LNCaP clone FGC (cell line): ENCODE data around the gene KAT14.
"Not testable (repeated sequence)": the region's sequence is repeated elsewhere in the genome, so short reads cannot be mapped to it uniquely, and the experiment has no call there.

Experiments
- DNase-seq: peaks from one replicate; pipeline ENCODE4 v3.0.0-alpha.2; 2011; ENCODE audit warnings: low read depth
- H3K4me3 ChIP-seq: 2 replicates; pipeline ENCODE4 v1.5.1; 2011; ENCODE audit warnings: mild to moderate bottlenecking, low read depth, low read length, control low read depth
- CTCF ChIP-seq: IDR thresholded peaks from 2 replicates; pipeline ENCODE4 v1.5.1; 2012; ENCODE audit warnings: mild to moderate bottlenecking; ENCODE audit not compliant: control insufficient read depth, insufficient read depth; ENCODE audit errors: extremely low read depth

KAT14 gene

GRCh38 chr20:18176318-18176785 lies 38.7 kb downstream of the KAT14 start:
- no peak for TF ChIP-seq CTCF
- DNase-seq, result no peak
- H3K4me3 ChIP-seq, result no peak overlapping the region

GRCh38 chr20:18180366-18180765 lies 42.7 kb downstream of the KAT14 start:
- not testable (repeated sequence) for DNase-seq

GRCh38 chr20:18180815-18181214 lies 43.2 kb downstream of the KAT14 start:
- no peak for DNase-seq
- H3K4me3 ChIP-seq, result no peak overlapping the region
- no peak for TF ChIP-seq CTCF

More at GRCh38 chr20:18180366-18180765, 42.7 kb downstream of the KAT14 start:
- not testable (repeated sequence) for H3K4me3 ChIP-seq

GRCh38 chr20:18187020-18187419 lies 49.4 kb downstream of the KAT14 start:
- no peak for TF ChIP-seq CTCF
- no peak for DNase-seq
- no peak overlapping the region for H3K4me3 ChIP-seq

- DNase-seq, result no peak
- H3K4me3 ChIP-seq, result no peak overlapping the region
- TF ChIP-seq CTCF, result no peak
These were observed 50.8 kb downstream of the KAT14 start for GRCh38 chr20:18188434-18188833.

- H3K4me3 ChIP-seq, result no peak overlapping the region
- no peak for DNase-seq
- no peak for TF ChIP-seq CTCF
These were observed 52.9 kb downstream of the KAT14 start for GRCh38 chr20:18190338-18191233.

- no peak overlapping the region for H3K4me3 ChIP-seq
These were observed 53.6 kb downstream of the KAT14 start for GRCh38 chr20:18191306-18191705.

GRCh38 chr20:18194461-18194860 lies 56.8 kb downstream of the KAT14 start:
- not testable (repeated sequence) for DNase-seq, H3K4me3 ChIP-seq

More at GRCh38 chr20:18191306-18191705, 53.6 kb downstream of the KAT14 start:
- TF ChIP-seq CTCF, result no peak
- DNase-seq, result no peak
